GM19239 (cell line): Measurements from ENCODE around the gene CDK17.

ENCODE experiments used
- DNase-seq: peaks from one replicate; pipeline ENCODE4 v3.0.0; 2011; ENCODE audit warnings: low spot score; ENCODE audit not compliant: insufficient read length
- FAIRE-seq: peaks from 2 replicates; lab custom pipeline; 2011; peaks lifted over from hg19 to GRCh38; lab: Jason Lieb, UNC

The CDK17 gene

GRCh38 chr12:96294831-96295230 is 105.4 kb downstream of the CDK17 start:
- DNase-seq = no peak
- no peak for FAIRE-seq

GRCh38 chr12:96293093-96293492 is 107.1 kb downstream of the CDK17 start:
- no peak for FAIRE-seq
- DNase-seq = no peak

GRCh38 chr12:96289067-96289466 is 111.2 kb downstream of the CDK17 start:
- no peak for DNase-seq
- no peak for FAIRE-seq

GRCh38 chr12:96285158-96285557 is 115.1 kb downstream of the CDK17 start:
- FAIRE-seq = peak; percentile 18

GRCh38 chr12:96274331-96274730 is 125.9 kb downstream of the CDK17 start:
- DNase-seq (no peak), FAIRE-seq (no peak)

More at GRCh38 chr12:96285158-96285557, 115.1 kb downstream of the CDK17 start:
- no peak for DNase-seq

GRCh38 chr12:96271469-96272199 is 128.6 kb downstream of the CDK17 start:
- FAIRE-seq (no peak), DNase-seq (no peak)

GRCh38 chr12:96266238-96266637 is 134.0 kb downstream of the CDK17 start:
- DNase-seq (no peak), FAIRE-seq (no peak)

GRCh38 chr12:96265836-96266235 is 134.4 kb downstream of the CDK17 start:
- DNase-seq (no peak), FAIRE-seq (no peak)

GRCh38 chr12:96265400-96265799 is 134.8 kb downstream of the CDK17 start:
- FAIRE-seq = no peak
- DNase-seq = no peak

- DNase-seq (no peak), FAIRE-seq (no peak)
Measured at GRCh38 chr12:96263449-96263902, 136.8 kb downstream of the CDK17 start.

- DNase-seq = no peak
- no peak for FAIRE-seq
Measured at GRCh38 chr12:96261557-96261956, 138.7 kb downstream of the CDK17 start.

GRCh38 chr12:96260644-96261043 is 139.6 kb downstream of the CDK17 start:
- no peak for FAIRE-seq

GRCh38 chr12:96260231-96260630 is 140.0 kb downstream of the CDK17 start:
- no peak for DNase-seq
- FAIRE-seq = no peak

More at GRCh38 chr12:96260644-96261043, 139.6 kb downstream of the CDK17 start:
- DNase-seq = no peak

- FAIRE-seq (no peak), DNase-seq (no peak)
Measured at GRCh38 chr12:96258104-96258961, 141.9 kb downstream of the CDK17 start.

GRCh38 chr12:96257550-96258103 is 142.6 kb downstream of the CDK17 start:
- no peak for FAIRE-seq
- DNase-seq = no peak

GRCh38 chr12:96256672-96257361 is 143.4 kb downstream of the CDK17 start:
- DNase-seq = no peak
- FAIRE-seq = no peak

- FAIRE-seq (no peak), DNase-seq (no peak)
Measured at GRCh38 chr12:96255077-96255476, 145.2 kb downstream of the CDK17 start.

- FAIRE-seq (no peak), DNase-seq (no peak)
Measured at GRCh38 chr12:96250119-96250685, 150.0 kb downstream of the CDK17 start.

GRCh38 chr12:96249196-96250118 is 150.8 kb downstream of the CDK17 start:
- no peak for DNase-seq
- FAIRE-seq = no peak
